ENCODE results near the gene EML6.
"Not testable (repeated sequence)": the region's sequence is repeated elsewhere in the genome, so short reads cannot be mapped to it uniquely, and the experiment has no call there.

EML6 gene

DNA sequence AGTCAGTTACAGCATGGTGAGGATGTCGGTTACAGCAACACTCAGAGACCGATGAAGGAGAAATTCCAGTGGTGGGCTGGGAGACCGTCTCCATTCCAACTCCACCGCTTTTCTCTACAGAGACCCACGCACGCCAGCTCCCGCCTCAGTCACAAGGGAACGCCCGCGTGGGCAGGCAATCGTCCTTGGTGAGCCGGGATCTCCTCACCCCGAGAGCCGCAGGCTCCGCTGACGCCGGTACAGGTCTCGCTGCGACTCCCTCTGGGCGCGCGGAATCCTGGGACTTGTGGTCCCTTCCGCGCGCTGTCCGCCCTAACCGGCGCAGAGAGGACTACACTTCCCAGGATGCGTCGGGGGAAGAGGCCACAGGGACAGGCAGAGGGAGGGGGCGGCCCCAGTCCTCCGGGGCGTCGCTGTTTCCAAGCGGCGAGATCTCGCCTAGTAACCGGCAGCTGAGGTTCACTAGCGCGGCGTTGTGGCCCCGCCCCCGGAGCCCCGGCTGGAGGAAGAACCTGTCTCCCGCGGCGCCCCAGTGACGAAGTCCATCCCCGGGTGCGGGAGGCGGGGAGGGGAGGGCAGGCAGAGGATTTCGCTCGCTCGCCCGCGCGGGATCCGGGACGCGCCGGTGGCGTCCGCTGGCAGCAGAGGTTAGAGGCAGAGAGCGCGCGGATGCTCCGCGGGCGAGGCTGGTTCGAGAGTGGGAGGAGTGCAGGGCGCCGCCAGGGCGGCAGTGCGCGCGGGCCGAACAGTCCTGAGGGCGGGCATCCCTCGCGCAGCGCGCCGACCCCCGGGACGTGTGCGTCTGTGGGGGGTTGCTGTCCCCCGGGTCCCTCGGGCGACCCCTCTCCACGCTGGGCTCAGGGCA is at the start of gene EML6:
EML6 (plus strand) TSS at position 532 of the 865 bp plus-strand sequence. CDS start 1,400 bp downstream, outside the sequence.
- in situ Hi-C loops (cut with HindIII; ENCODE audit: low pct_ligation_motif_present, low pct_unique_long_range_greater_than_20kb, low sequenced_read_pairs): no loop called here
- peak; percentile 99 for DNase-seq

GRCh38 chr2:54675281-54675680 is 48.2 kb upstream of the EML6 start:
- in situ Hi-C loops (cut with HindIII; ENCODE audit: low pct_ligation_motif_present, low pct_unique_long_range_greater_than_20kb, low sequenced_read_pairs): no loop called here
- DNase-seq: no peak

DNA sequence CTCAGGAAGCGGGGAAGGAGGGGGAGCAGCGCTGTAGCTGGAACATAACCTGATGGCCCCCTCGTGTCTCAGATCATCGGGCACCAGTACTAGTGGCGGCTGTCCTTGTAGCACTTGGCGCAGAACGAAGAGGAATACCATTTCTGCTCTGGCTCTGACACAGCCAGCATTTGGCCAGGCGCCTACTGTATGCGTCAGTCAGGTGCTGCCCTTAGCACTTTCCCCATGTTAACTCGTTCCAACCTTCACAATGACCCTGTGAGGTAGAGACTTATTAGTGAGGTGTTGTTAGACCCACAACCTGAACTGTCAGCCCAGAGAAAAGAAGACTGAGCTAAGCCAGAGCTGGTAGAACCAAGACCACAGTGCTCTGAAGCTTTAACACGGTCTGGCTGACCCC is 47.7 kb upstream of the EML6 start:
- DNase-seq: no peak
- in situ Hi-C loops (cut with HindIII; ENCODE audit: low pct_ligation_motif_present, low pct_unique_long_range_greater_than_20kb, low sequenced_read_pairs): no loop called here

DNA sequence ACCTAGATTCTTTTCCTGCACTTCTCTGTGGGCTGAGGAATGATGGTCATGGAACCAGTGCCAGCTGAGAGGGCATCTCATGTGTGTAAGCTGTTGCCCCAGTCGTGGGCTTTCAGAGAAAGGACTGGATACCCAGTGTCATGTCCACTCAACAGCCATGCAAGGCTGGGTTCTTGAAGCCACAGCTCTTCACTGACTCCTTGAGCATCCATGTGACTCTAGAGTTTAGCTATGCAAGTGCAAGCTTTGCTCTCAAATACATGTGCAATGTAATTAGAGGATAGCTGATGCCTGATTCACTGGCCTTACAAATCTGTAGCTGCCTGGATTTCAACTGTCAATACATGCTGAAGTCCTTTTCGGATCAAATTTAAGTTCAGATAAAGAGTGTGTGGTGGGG is 46.8 kb upstream of the EML6 start:
- in situ Hi-C loops (cut with HindIII; ENCODE audit: low pct_ligation_motif_present, low pct_unique_long_range_greater_than_20kb, low sequenced_read_pairs): no loop called here
- no peak for DNase-seq

DNA sequence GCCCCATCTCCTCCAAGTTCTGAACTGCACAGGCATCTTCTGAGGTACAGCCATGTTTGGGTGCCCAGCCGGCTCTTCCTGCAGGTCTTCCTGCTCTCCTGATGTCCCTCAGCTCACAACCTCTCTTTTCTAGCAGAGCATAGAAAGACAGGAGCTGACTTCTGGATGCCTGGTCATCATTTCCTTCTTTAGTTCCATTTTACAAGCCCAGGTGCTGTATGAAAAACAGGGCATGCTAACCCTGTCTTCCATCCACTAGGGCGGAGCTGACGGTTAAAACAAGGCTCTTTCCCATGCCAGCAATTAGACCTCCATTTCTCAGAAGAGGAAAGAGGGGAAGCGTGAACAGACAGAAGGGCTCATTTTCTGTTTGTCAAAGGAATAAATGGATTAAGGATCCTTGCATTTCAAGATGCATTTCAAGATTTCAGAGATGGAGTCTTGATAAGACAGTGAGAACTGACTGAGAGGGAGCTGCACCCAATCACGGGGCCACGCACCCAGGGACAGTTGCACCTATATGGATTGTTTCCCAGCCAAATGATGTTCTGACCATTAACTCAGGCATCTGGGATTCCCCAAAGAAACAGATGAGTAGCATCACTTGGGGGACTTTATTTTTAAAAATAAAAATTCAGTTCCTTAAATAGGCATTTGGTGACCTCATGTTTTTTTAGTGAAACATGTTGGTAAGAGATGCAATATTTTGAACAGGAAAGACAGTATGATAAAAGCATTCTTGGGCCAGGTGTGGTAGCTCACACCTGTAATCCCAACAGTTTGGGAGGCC is 45.8 kb upstream of the EML6 start:
- in situ Hi-C loops (cut with HindIII; ENCODE audit: low pct_ligation_motif_present, low pct_unique_long_range_greater_than_20kb, low sequenced_read_pairs): no loop called here
- no peak for DNase-seq

DNA sequence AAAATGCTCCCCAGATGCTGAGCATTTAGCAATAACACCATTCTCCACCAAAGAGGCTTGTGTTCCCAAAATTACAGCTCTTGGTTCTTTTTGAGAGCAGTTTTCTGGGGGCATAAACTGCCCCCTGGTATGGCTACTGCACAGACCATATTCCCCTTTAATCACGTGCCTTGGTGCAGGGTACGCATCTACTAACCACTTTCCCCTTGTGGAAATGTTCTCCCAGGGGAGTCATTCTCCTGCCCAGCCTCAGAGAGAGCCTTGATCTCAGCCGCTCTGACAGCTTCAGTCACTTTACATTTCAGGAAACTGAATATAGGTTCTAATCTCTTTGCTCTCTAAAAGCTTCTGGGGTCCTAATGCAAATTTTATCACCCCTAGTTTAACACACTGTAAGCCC is 44.7 kb upstream of the EML6 start:
- in situ Hi-C loops (cut with HindIII; ENCODE audit: low pct_ligation_motif_present, low pct_unique_long_range_greater_than_20kb, low sequenced_read_pairs): no loop called here
- DNase-seq: no peak

DNA sequence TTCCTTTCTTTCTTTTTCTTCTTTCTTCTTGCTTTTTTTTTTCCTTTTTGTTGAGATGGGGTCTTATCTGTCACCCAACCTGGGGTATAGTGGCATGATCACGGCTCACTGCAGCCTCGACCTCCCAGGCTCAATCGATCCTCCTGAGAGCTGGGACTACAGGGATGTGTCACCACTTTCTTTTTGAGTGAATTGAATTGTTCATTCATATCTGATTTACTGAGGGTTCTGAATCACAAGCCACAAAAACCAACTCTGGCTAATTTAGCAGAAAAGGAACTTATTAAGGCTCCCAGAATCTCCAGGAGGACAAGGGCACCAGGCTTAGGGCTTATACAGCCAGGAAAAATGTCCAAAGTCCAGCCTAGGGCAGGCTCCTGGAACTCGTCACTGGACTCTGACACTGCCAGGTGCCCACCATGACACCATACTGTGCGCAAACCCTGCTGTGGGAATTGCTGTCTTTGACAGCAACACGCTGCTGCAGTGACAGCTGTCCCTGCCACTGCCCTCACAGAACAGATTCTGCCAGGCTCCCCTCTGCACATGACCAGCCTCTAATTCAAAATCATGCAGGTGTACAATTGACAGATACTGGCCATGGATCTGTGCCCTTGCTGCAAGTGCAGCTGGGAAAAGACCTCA is 42.9 kb upstream of the EML6 start:
- DNase-seq: no peak
- in situ Hi-C loops (cut with HindIII; ENCODE audit: low pct_ligation_motif_present, low pct_unique_long_range_greater_than_20kb, low sequenced_read_pairs): no loop called here

GRCh38 chr2:54681416-54681815 is 42.0 kb upstream of the EML6 start:
- in situ Hi-C loops (cut with HindIII; ENCODE audit: low pct_ligation_motif_present, low pct_unique_long_range_greater_than_20kb, low sequenced_read_pairs): no loop called here
- DNase-seq: no peak

- in situ Hi-C loops (cut with HindIII; ENCODE audit: low pct_ligation_motif_present, low pct_unique_long_range_greater_than_20kb, low sequenced_read_pairs): no loop called here
- DNase-seq: no peak
Observed at GRCh38 chr2:54683596-54683995, 39.9 kb upstream of the EML6 start.

DNA sequence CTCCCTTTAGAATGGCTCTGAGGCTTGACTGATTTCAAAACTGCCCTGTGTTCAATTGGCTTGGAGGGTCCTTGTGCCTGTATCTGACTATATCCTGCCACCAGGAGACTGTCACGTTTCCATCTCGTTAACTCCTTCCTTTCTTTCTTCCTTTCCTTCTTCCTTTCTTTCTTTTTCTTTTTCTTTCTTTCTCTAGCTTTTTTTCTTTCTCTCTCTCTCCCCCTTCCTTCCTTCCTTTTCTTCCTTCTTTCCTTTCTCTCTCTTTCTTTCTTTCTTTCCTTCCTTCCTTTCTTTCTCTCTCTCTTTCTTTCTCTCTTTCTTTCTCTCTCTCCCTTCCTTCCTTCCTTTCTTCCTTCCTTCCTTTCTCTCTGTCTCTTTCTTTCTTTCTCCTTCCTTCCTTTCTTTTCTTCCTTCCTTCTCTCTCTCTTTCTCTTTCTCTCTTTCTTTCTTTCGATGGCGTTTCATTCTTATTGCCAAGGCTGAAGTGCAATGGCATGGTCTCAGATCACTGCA is 38.1 kb upstream of the EML6 start:
- in situ Hi-C loops (cut with HindIII; ENCODE audit: low pct_ligation_motif_present, low pct_unique_long_range_greater_than_20kb, low sequenced_read_pairs): no loop called here

GRCh38 chr2:54687595-54688152 is 35.8 kb upstream of the EML6 start:
- DNase-seq: no peak
- in situ Hi-C loops (cut with HindIII; ENCODE audit: low pct_ligation_motif_present, low pct_unique_long_range_greater_than_20kb, low sequenced_read_pairs): no loop called here

More for the DNA sequence above, 38.1 kb upstream of the EML6 start:
- DNase-seq: no peak

DNA sequence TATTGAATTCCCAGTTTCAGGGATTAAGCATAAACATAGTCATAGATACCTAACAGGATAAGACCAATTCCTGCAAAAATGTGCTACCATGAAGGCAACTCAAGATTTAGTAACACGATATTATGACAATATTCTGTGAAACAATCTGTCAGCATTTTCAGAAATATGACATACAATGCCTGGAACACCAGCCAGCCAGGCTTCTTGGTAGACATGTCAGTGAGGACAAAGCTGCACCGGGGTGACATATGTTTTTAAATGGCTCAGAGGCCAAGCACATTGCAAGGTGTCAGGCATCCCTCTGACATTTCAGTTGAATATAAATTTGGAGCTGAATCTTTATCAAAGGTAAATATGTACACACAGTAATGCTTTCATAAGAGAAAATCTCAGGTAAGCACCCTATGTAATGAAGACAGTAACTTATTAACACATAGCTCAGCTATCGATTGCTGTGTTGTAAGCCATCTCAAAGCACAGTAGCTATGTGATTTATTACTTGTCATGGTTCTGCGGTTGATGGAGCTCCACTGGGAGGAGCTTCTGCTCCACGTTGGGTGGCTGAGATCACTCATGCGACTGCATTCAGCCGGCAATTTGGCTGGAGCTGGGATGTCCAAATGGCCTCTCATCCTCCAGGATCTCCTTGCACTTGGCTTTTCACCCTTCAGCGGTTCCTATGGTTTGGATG is 31.9 kb upstream of the EML6 start:
- in situ Hi-C loops (cut with HindIII; ENCODE audit: low pct_ligation_motif_present, low pct_unique_long_range_greater_than_20kb, low sequenced_read_pairs): no loop called here
- DNase-seq: no peak

DNA sequence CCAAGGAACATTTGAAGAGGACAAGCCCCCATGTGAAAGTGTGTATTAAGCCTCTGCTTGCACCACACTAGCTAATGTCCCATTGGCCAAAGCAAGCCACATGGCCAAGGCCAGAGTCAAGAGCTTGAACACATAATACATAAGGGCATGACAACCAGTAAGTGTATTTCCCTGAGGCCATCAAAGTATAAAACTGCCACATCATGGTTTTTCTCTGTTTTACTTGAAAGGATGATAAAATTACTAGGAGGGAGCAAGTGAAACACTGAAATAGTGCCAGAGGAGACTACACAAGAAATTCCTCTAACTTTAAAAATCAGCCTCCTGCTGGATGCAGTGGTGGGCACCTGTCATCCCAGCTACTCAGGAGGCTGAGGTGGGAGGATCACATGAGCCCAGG is 30.9 kb upstream of the EML6 start:
- in situ Hi-C loops (cut with HindIII; ENCODE audit: low pct_ligation_motif_present, low pct_unique_long_range_greater_than_20kb, low sequenced_read_pairs): no loop called here
- DNase-seq: no peak

- DNase-seq: no peak
- in situ Hi-C loops (cut with HindIII; ENCODE audit: low pct_ligation_motif_present, low pct_unique_long_range_greater_than_20kb, low sequenced_read_pairs): no loop called here
Observed at GRCh38 chr2:54695378-54695777, 28.1 kb upstream of the EML6 start.

DNA sequence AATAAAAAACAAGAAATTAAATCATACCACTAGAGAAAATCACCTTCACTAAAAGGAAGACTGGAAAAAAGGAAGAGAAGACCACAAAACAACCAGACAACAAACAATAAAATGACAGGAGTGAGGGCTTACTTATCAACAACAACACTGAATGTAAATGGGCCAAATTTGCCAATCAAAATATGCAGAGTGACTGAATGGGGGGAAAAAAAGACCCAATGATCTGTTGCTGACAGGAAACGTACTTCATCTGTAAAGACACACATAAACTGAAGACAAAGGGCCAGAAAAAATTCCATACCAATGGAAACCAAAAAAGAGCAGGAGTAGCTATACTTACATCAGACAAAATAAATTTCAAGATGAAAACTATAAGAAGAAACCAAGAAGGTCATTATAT is 25.5 kb upstream of the EML6 start:
- DNase-seq: no peak

GRCh38 chr2:54698926-54699325 is 24.5 kb upstream of the EML6 start:
- DNase-seq; in situ Hi-C loops (cut with HindIII; ENCODE audit: low pct_ligation_motif_present, low pct_unique_long_range_greater_than_20kb, low sequenced_read_pairs): not testable (repeated sequence)

More for the DNA sequence above, 25.5 kb upstream of the EML6 start:
- in situ Hi-C loops (cut with HindIII; ENCODE audit: low pct_ligation_motif_present, low pct_unique_long_range_greater_than_20kb, low sequenced_read_pairs): no loop called here

- no peak for DNase-seq
- in situ Hi-C loops (cut with HindIII; ENCODE audit: low pct_ligation_motif_present, low pct_unique_long_range_greater_than_20kb, low sequenced_read_pairs): no loop called here
Observed at GRCh38 chr2:54699665-54700064, 23.8 kb upstream of the EML6 start.

GRCh38 chr2:54701029-54701428 is 22.4 kb upstream of the EML6 start:
- in situ Hi-C loops (cut with HindIII; ENCODE audit: low pct_ligation_motif_present, low pct_unique_long_range_greater_than_20kb, low sequenced_read_pairs): no loop called here
- no peak for DNase-seq
